ENCODE results near the gene H6PD.
A peak's percentile ranks its signal among the peaks of the same experiment; 100 is the strongest.

Gene H6PD

GRCh38 chr1:9253004-9253403 is 18.4 kb downstream of the H6PD start:
- H3K4me1 ChIP-seq (ENCODE audit: control insufficient read depth, low read depth, low read length) = peaks cover 46% of the 10 kb centered on the region
- H3K36me3 ChIP-seq (ENCODE audit: control insufficient read depth, low read depth, low read length) = no peaks in the 10 kb centered on the region
- no peaks in the 10 kb centered on the region for H3K27me3 ChIP-seq (ENCODE audit: control insufficient read depth, insufficient read depth, low read length)
- peak overlapping the region; percentile 46 for H3K4me3 ChIP-seq (ENCODE audit: low read length)
- H3K9me3 ChIP-seq (ENCODE audit: control insufficient read depth, low read depth, low read length) = no peaks in the 10 kb centered on the region
- H3K9ac ChIP-seq (ENCODE audit: low read length) = peak overlapping the region; percentile 21
- H3K27ac ChIP-seq (ENCODE audit: low read length) = no peak overlapping the region

- no peaks in the 10 kb centered on the region for H3K36me3 ChIP-seq (ENCODE audit: control insufficient read depth, low read depth, low read length)
- H3K4me3 ChIP-seq (ENCODE audit: low read length) = peak overlapping the region; percentile 46
- H3K9ac ChIP-seq (ENCODE audit: low read length) = no peak overlapping the region
- H3K4me1 ChIP-seq (ENCODE audit: control insufficient read depth, low read depth, low read length) = peaks cover 46% of the 10 kb centered on the region
- no peak overlapping the region for H3K27ac ChIP-seq (ENCODE audit: low read length)
- H3K9me3 ChIP-seq (ENCODE audit: control insufficient read depth, low read depth, low read length) = no peaks in the 10 kb centered on the region
- no peaks in the 10 kb centered on the region for H3K27me3 ChIP-seq (ENCODE audit: control insufficient read depth, insufficient read depth, low read length)
These were observed 19.0 kb downstream of the H6PD start for GRCh38 chr1:9253453-9254105.

GRCh38 chr1:9256332-9256731 is 21.8 kb downstream of the H6PD start:
- no peaks in the 10 kb centered on the region for H3K36me3 ChIP-seq (ENCODE audit: control insufficient read depth, low read depth, low read length)
- no peak overlapping the region for H3K9ac ChIP-seq (ENCODE audit: low read length)
- no peak overlapping the region for H3K27ac ChIP-seq (ENCODE audit: low read length)
- H3K27me3 ChIP-seq (ENCODE audit: control insufficient read depth, insufficient read depth, low read length) = no peaks in the 10 kb centered on the region
- no peak overlapping the region for H3K4me3 ChIP-seq (ENCODE audit: low read length)
- H3K4me1 ChIP-seq (ENCODE audit: control insufficient read depth, low read depth, low read length) = peaks cover 25% of the 10 kb centered on the region
- peaks cover 7% of the 10 kb centered on the region for H3K9me3 ChIP-seq (ENCODE audit: control insufficient read depth, low read depth, low read length)

GRCh38 chr1:9257851-9258250 is 23.3 kb downstream of the H6PD start:
- Histone ChIP-seq H3K9ac (ENCODE audit: low read length) (no peak overlapping the region), H3K36me3 (ENCODE audit: control insufficient read depth, low read depth, low read length) (no peaks in the 10 kb centered on the region), H3K9me3 (ENCODE audit: control insufficient read depth, low read depth, low read length) (peaks cover 7% of the 10 kb centered on the region), H3K4me3 (ENCODE audit: low read length) (no peak overlapping the region), H3K27ac (ENCODE audit: low read length) (no peak overlapping the region), H3K4me1 (ENCODE audit: control insufficient read depth, low read depth, low read length) (peaks cover 10% of the 10 kb centered on the region), H3K27me3 (ENCODE audit: control insufficient read depth, insufficient read depth, low read length) (no peaks in the 10 kb centered on the region)

- no peak overlapping the region for H3K27ac ChIP-seq (ENCODE audit: low read length)
- no peak overlapping the region for H3K9ac ChIP-seq (ENCODE audit: low read length)
- H3K9me3 ChIP-seq (ENCODE audit: control insufficient read depth, low read depth, low read length) = peaks cover 7% of the 10 kb centered on the region
- no peaks in the 10 kb centered on the region for H3K27me3 ChIP-seq (ENCODE audit: control insufficient read depth, insufficient read depth, low read length)
- H3K36me3 ChIP-seq (ENCODE audit: control insufficient read depth, low read depth, low read length) = no peaks in the 10 kb centered on the region
- H3K4me1 ChIP-seq (ENCODE audit: control insufficient read depth, low read depth, low read length) = peaks cover 3% of the 10 kb centered on the region
- H3K4me3 ChIP-seq (ENCODE audit: low read length) = no peak overlapping the region
These were observed 24.1 kb downstream of the H6PD start for GRCh38 chr1:9258629-9259028.

GRCh38 chr1:9260059-9260766 is 25.6 kb downstream of the H6PD start:
- H3K27me3 ChIP-seq (ENCODE audit: control insufficient read depth, insufficient read depth, low read length) = no peaks in the 10 kb centered on the region
- H3K4me1 ChIP-seq (ENCODE audit: control insufficient read depth, low read depth, low read length) = no peaks in the 10 kb centered on the region
- no peak overlapping the region for H3K27ac ChIP-seq (ENCODE audit: low read length)
- H3K4me3 ChIP-seq (ENCODE audit: low read length) = no peak overlapping the region
- H3K9ac ChIP-seq (ENCODE audit: low read length) = no peak overlapping the region
- H3K36me3 ChIP-seq (ENCODE audit: control insufficient read depth, low read depth, low read length) = no peaks in the 10 kb centered on the region
- peaks cover 7% of the 10 kb centered on the region for H3K9me3 ChIP-seq (ENCODE audit: control insufficient read depth, low read depth, low read length)

GRCh38 chr1:9261496-9261895 is 26.9 kb downstream of the H6PD start:
- Histone ChIP-seq H3K9ac (ENCODE audit: low read length) (no peak overlapping the region), H3K4me1 (ENCODE audit: control insufficient read depth, low read depth, low read length) (no peaks in the 10 kb centered on the region), H3K36me3 (ENCODE audit: control insufficient read depth, low read depth, low read length) (no peaks in the 10 kb centered on the region), H3K9me3 (ENCODE audit: control insufficient read depth, low read depth, low read length) (peaks cover 7% of the 10 kb centered on the region), H3K27me3 (ENCODE audit: control insufficient read depth, insufficient read depth, low read length) (no peaks in the 10 kb centered on the region), H3K27ac (ENCODE audit: low read length) (no peak overlapping the region), H3K4me3 (ENCODE audit: low read length) (no peak overlapping the region)

- Histone ChIP-seq H3K9me3 (ENCODE audit: control insufficient read depth, low read depth, low read length) (peaks cover 7% of the 10 kb centered on the region), H3K9ac (ENCODE audit: low read length) (no peak overlapping the region), H3K4me1 (ENCODE audit: control insufficient read depth, low read depth, low read length) (no peaks in the 10 kb centered on the region), H3K4me3 (ENCODE audit: low read length) (no peak overlapping the region), H3K27me3 (ENCODE audit: control insufficient read depth, insufficient read depth, low read length) (no peaks in the 10 kb centered on the region), H3K27ac (ENCODE audit: low read length) (no peak overlapping the region), H3K36me3 (ENCODE audit: control insufficient read depth, low read depth, low read length) (no peaks in the 10 kb centered on the region)
These were observed 27.8 kb downstream of the H6PD start for GRCh38 chr1:9262096-9262986.

GRCh38 chr1:9263276-9263855 is 28.8 kb downstream of the H6PD start:
- Histone ChIP-seq H3K27ac (ENCODE audit: low read length) (no peak overlapping the region), H3K9ac (ENCODE audit: low read length) (no peak overlapping the region), H3K4me3 (ENCODE audit: low read length) (no peak overlapping the region), H3K36me3 (ENCODE audit: control insufficient read depth, low read depth, low read length) (no peaks in the 10 kb centered on the region), H3K4me1 (ENCODE audit: control insufficient read depth, low read depth, low read length) (no peaks in the 10 kb centered on the region), H3K9me3 (ENCODE audit: control insufficient read depth, low read depth, low read length) (peaks cover 7% of the 10 kb centered on the region), H3K27me3 (ENCODE audit: control insufficient read depth, insufficient read depth, low read length) (no peaks in the 10 kb centered on the region)

GRCh38 chr1:9263984-9264872 is 29.7 kb downstream of the H6PD start:
- Histone ChIP-seq H3K36me3 (ENCODE audit: control insufficient read depth, low read depth, low read length) (no peaks in the 10 kb centered on the region), H3K27me3 (ENCODE audit: control insufficient read depth, insufficient read depth, low read length) (no peaks in the 10 kb centered on the region), H3K9ac (ENCODE audit: low read length) (no peak overlapping the region), H3K4me3 (ENCODE audit: low read length) (no peak overlapping the region), H3K9me3 (ENCODE audit: control insufficient read depth, low read depth, low read length) (peaks cover 6% of the 10 kb centered on the region), H3K4me1 (ENCODE audit: control insufficient read depth, low read depth, low read length) (no peaks in the 10 kb centered on the region), H3K27ac (ENCODE audit: low read length) (no peak overlapping the region)

Measured in iPS-18a (cell line).